Activated gamma-delta T cell treated with anti-CD3 and anti-CD28 coated beads, Interleukin-2, amount 50 U/mL, for 16 hours (primary cell): Measurements from ENCODE around the gene TEX48.

Source experiments
- DNase-seq: peaks from one replicate; pipeline ENCODE4 v3.0.0-alpha.2; 2020; ENCODE audit warnings: low read depth

Gene TEX48

GRCh38 chr9:114681594-114682332, at the start of gene TEX48:
TEX48 (minus strand) TSS chr9:114682192; CDS start chr9:114671723, 10,469 bp downstream.
- peak; percentile 69 for DNase-seq

GRCh38 chr9:114731701-114732100, 49.7 kb upstream of the TEX48 start:
- DNase-seq, result no peak

GRCh38 chr9:114729706-114730105, 47.7 kb upstream of the TEX48 start:
- no peak for DNase-seq

- no peak for DNase-seq
These were observed 43.9 kb upstream of the TEX48 start for GRCh38 chr9:114725930-114726329.

GRCh38 chr9:114724744-114725143, 42.8 kb upstream of the TEX48 start:
- DNase-seq, result no peak

- DNase-seq, result no peak
These were observed 41.9 kb upstream of the TEX48 start for GRCh38 chr9:114723931-114724330.

- no peak for DNase-seq
These were observed 41.1 kb upstream of the TEX48 start for GRCh38 chr9:114722937-114723620.

GRCh38 chr9:114722081-114722621, 40.2 kb upstream of the TEX48 start:
- DNase-seq, result no peak

- DNase-seq, result no peak
These were observed 39.6 kb upstream of the TEX48 start for GRCh38 chr9:114721491-114722079.

GRCh38 chr9:114720086-114720676, 38.2 kb upstream of the TEX48 start:
- no peak for DNase-seq

GRCh38 chr9:114719290-114719689, 37.3 kb upstream of the TEX48 start:
- DNase-seq, result no peak

GRCh38 chr9:114718801-114719221, 36.8 kb upstream of the TEX48 start:
- DNase-seq, result peak; percentile 77

GRCh38 chr9:114717908-114718486, 36.0 kb upstream of the TEX48 start:
- no peak for DNase-seq

- no peak for DNase-seq
These were observed 27.6 kb upstream of the TEX48 start for GRCh38 chr9:114709636-114710035.

GRCh38 chr9:114706711-114707110, 24.7 kb upstream of the TEX48 start:
- DNase-seq, result no peak

GRCh38 chr9:114701988-114702387, 20.0 kb upstream of the TEX48 start:
- no peak for DNase-seq

- no peak for DNase-seq
These were observed 16.0 kb upstream of the TEX48 start for GRCh38 chr9:114697951-114698351.

- peak; percentile 39 for DNase-seq
These were observed 15.0 kb upstream of the TEX48 start for GRCh38 chr9:114696814-114697544.

- no peak for DNase-seq
These were observed 14.0 kb upstream of the TEX48 start for GRCh38 chr9:114695948-114696347.

- no peak for DNase-seq
These were observed 12.8 kb upstream of the TEX48 start for GRCh38 chr9:114694719-114695269.

- DNase-seq, result no peak
These were observed 12.2 kb upstream of the TEX48 start for GRCh38 chr9:114694146-114694545.
